ENCODE measurements around the gene MALRD1.

- TF ChIP-seq POLR2A (IDR thresholded peaks at IDR 0.05) (no peak), POLR2AphosphoS5 (IDR thresholded peaks at IDR 0.05) (no peak), EP300 (IDR thresholded peaks at IDR 0.05; ENCODE audit: low read depth) (no peak)
- TF ChIP-seq, protein P1, sequence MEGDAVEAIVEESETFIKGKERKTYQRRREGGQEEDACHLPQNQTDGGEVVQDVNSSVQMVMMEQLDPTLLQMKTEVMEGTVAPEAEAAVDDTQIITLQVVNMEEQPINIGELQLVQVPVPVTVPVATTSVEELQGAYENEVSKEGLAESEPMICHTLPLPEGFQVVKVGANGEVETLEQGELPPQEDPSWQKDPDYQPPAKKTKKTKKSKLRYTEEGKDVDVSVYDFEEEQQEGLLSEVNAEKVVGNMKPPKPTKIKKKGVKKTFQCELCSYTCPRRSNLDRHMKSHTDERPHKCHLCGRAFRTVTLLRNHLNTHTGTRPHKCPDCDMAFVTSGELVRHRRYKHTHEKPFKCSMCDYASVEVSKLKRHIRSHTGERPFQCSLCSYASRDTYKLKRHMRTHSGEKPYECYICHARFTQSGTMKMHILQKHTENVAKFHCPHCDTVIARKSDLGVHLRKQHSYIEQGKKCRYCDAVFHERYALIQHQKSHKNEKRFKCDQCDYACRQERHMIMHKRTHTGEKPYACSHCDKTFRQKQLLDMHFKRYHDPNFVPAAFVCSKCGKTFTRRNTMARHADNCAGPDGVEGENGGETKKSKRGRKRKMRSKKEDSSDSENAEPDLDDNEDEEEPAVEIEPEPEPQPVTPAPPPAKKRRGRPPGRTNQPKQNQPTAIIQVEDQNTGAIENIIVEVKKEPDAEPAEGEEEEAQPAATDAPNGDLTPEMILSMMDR (IDR thresholded peaks at IDR 0.05) = no peak
These were observed 115.9 kb downstream of the MALRD1 start for GRCh38 chr10:19164461-19164860.
